HEK293 (cell line): ENCODE data around the gene DNTTIP2.
A peak's percentile ranks its signal among the peaks of the same experiment; 100 is the strongest.

Experiments
- CTCF ChIA-PET: fragments of 350-600 bp; formaldehyde crosslinking; extraction: SDS; loops from one replicate; lab custom pipeline; 2021; ENCODE audit warnings: antibody characterized with exemption; lab: Yijun Ruan, JAX
- POLR2A ChIA-PET: fragments of 300-600 bp; formaldehyde crosslinking; extraction: SDS; loops from one replicate; lab custom pipeline; 2020; ENCODE audit warnings: antibody characterized with exemption, inconsistent platforms; lab: Yijun Ruan, JAX
- H3K27ac ChIP-seq: fragments of 200-500 bp; sonication (Bioruptor generic); 2 replicates; pipeline ENCODE4 v1.5.1; 2014; ENCODE audit warnings: low read depth, low read length, control low read depth, inconsistent platforms; ENCODE audit errors: extremely low read depth
- H3K36me3 ChIP-seq, 2 experiments: fragments of 200-500 bp in 1 of 2; sonication (Bioruptor generic) in 1 of 2; 1 replicate in 1 of 2; 2 replicates in 1 of 2; pipeline ENCODE4 v1.5.1; 2014 to 2017; ENCODE audit warnings: inconsistent platforms in 2 of 2, low read length in 2 of 2; ENCODE audit not compliant: control insufficient read depth in 2 of 2, insufficient read depth in 1 of 2
- H3K4me1 ChIP-seq: fragments of 200-500 bp; sonication (Bioruptor generic); 2 replicates; pipeline ENCODE4 v1.5.1; 2014; ENCODE audit warnings: mild to moderate bottlenecking, low read length, inconsistent platforms; ENCODE audit not compliant: control insufficient read depth, insufficient read depth
- H3K4me3 ChIP-seq: 2 replicates; pipeline ENCODE4 v1.5.1; 2011; ENCODE audit warnings: low read depth, mild to moderate bottlenecking, control low read depth, low read length, moderate library complexity
- H3K9me3 ChIP-seq: fragments of 200-500 bp; sonication (Bioruptor generic); 2 replicates; pipeline ENCODE4 v1.5.1; 2014; ENCODE audit warnings: low read depth, low read length, inconsistent platforms; ENCODE audit not compliant: control insufficient read depth, insufficient read depth
- HOXA7 ChIP-seq: sonication (generic); formaldehyde crosslinking; IDR thresholded peaks from 2 replicates; pipeline ENCODE4 v1.8.1; 2022; ENCODE audit warnings: missing genetic modification reagents, borderline replicate concordance
- IKZF3 ChIP-seq: fragments of 450-650 bp; IDR thresholded peaks from 2 replicates; pipeline ENCODE4 v1.5.0; 2018; ENCODE audit warnings: missing biosample characterization, mild to moderate bottlenecking, missing genetic modification characterization, moderate library complexity
- KLF1 ChIP-seq: fragments of 450-650 bp; formaldehyde crosslinking; IDR thresholded peaks from 2 replicates; pipeline ENCODE4 v1.5.1; 2016; ENCODE audit warnings: missing biosample characterization, missing genetic modification characterization
- KLF8 ChIP-seq: fragments of 450-650 bp; formaldehyde crosslinking; IDR thresholded peaks from 2 replicates; pipeline ENCODE4 v1.5.1; 2016; ENCODE audit warnings: missing biosample characterization, missing genetic modification characterization
- SP3 ChIP-seq: fragments of 450-650 bp; formaldehyde crosslinking; IDR thresholded peaks from 2 replicates; pipeline ENCODE4 v1.5.1; 2016; ENCODE audit warnings: missing biosample characterization, missing genetic modification characterization
- TCF7L2 ChIP-seq: IDR thresholded peaks from 2 replicates; pipeline ENCODE4 v1.6.1; 2011; ENCODE audit warnings: low read depth, mild to moderate bottlenecking, inconsistent platforms, low read length, moderate library complexity, borderline replicate concordance
- ZBTB17 ChIP-seq: fragments of 450-650 bp; formaldehyde crosslinking; IDR thresholded peaks from 2 replicates; pipeline ENCODE4 v1.5.1; 2016; ENCODE audit warnings: missing biosample characterization, missing genetic modification characterization
- ZBTB48 ChIP-seq: fragments of 450-650 bp; formaldehyde crosslinking; IDR thresholded peaks from 2 replicates; pipeline ENCODE4 v1.5.1; 2016; ENCODE audit warnings: missing biosample characterization, missing genetic modification characterization
- ZBTB8A ChIP-seq: fragments of 450-650 bp; formaldehyde crosslinking; IDR thresholded peaks from 2 replicates; pipeline ENCODE4 v1.5.1; 2016; ENCODE audit warnings: missing biosample characterization, missing genetic modification characterization
- ZIC2 ChIP-seq: fragments of 450-650 bp; formaldehyde crosslinking; IDR thresholded peaks from 2 replicates; pipeline ENCODE4 v1.5.1; 2016; ENCODE audit warnings: missing biosample characterization, missing genetic modification characterization
- ZNF16 ChIP-seq: fragments of 450-650 bp; formaldehyde crosslinking; IDR thresholded peaks from 2 replicates; pipeline ENCODE4 v1.5.1; 2016; ENCODE audit warnings: low read depth, missing biosample characterization, missing genetic modification characterization
- ZNF175 ChIP-seq: fragments of 450-650 bp; formaldehyde crosslinking; IDR thresholded peaks from 2 replicates; pipeline ENCODE4 v1.5.1; 2016; ENCODE audit warnings: missing biosample characterization, missing genetic modification characterization
- ZNF239 ChIP-seq: fragments of 450-650 bp; formaldehyde crosslinking; IDR thresholded peaks from 2 replicates; pipeline ENCODE4 v1.5.1; 2016; ENCODE audit warnings: missing biosample characterization, missing genetic modification characterization
- ZNF311 ChIP-seq: fragments of 450-650 bp; formaldehyde crosslinking; IDR thresholded peaks from 2 replicates; pipeline ENCODE4 v1.5.1; 2017; ENCODE audit warnings: missing biosample characterization, missing genetic modification characterization, borderline replicate concordance
- ZNF335 ChIP-seq: fragments of 450-650 bp; formaldehyde crosslinking; conservative IDR thresholded peaks from 2 replicates; pipeline ENCODE4 v1.5.1; 2016; ENCODE audit warnings: missing biosample characterization, missing genetic modification characterization
- ZNF561 ChIP-seq: fragments of 450-650 bp; IDR thresholded peaks from 2 replicates; pipeline ENCODE4 v1.5.1; 2018; ENCODE audit warnings: missing biosample characterization, missing genetic modification characterization, borderline replicate concordance
- ZNF600 ChIP-seq: fragments of 450-650 bp; formaldehyde crosslinking; IDR thresholded peaks from 2 replicates; pipeline ENCODE4 v1.5.1; 2016; ENCODE audit warnings: missing biosample characterization, missing genetic modification characterization
- ZNF623 ChIP-seq: fragments of 450-650 bp; formaldehyde crosslinking; IDR thresholded peaks from 2 replicates; pipeline ENCODE4 v1.5.1; 2016; ENCODE audit warnings: missing biosample characterization, missing genetic modification characterization
- ZSCAN30 ChIP-seq: fragments of 450-650 bp; IDR thresholded peaks from 2 replicates; pipeline ENCODE4 v1.5.1; 2018; ENCODE audit warnings: missing biosample characterization, mild to moderate bottlenecking, missing genetic modification characterization, moderate library complexity
- TF ChIP-seq, protein P1 (sequence below): fragments of 450-650 bp; formaldehyde crosslinking; optimal IDR thresholded peaks from 2 replicates; pipeline ENCODE3; 2016; ENCODE audit warnings: missing biosample characterization, mild to moderate bottlenecking, missing genetic modification characterization
- TF ChIP-seq, protein P2 (sequence below): fragments of 450-650 bp; formaldehyde crosslinking; IDR thresholded peaks from 2 replicates; pipeline ENCODE4 v1.5.1; 2016; ENCODE audit warnings: missing biosample characterization, missing genetic modification characterization
- TF ChIP-seq, protein P3 (sequence below): fragments of 450-650 bp; IDR thresholded peaks from 2 replicates; pipeline ENCODE4 v1.5.1; 2018; ENCODE audit warnings: missing biosample characterization, missing genetic modification characterization
- TF ChIP-seq, protein P4 (sequence below): fragments of 450-650 bp; formaldehyde crosslinking; IDR thresholded peaks from 2 replicates; pipeline ENCODE4 v1.5.1; 2016; ENCODE audit warnings: missing biosample characterization, missing genetic modification characterization
- TF ChIP-seq, protein P5 (sequence below): sonication (generic); formaldehyde crosslinking; IDR thresholded peaks from 2 replicates; pipeline ENCODE4 v1.8.1; 2022; ENCODE audit warnings: mild to moderate bottlenecking, moderate library complexity, missing genetic modification reagents

DNTTIP2 gene

DNA sequence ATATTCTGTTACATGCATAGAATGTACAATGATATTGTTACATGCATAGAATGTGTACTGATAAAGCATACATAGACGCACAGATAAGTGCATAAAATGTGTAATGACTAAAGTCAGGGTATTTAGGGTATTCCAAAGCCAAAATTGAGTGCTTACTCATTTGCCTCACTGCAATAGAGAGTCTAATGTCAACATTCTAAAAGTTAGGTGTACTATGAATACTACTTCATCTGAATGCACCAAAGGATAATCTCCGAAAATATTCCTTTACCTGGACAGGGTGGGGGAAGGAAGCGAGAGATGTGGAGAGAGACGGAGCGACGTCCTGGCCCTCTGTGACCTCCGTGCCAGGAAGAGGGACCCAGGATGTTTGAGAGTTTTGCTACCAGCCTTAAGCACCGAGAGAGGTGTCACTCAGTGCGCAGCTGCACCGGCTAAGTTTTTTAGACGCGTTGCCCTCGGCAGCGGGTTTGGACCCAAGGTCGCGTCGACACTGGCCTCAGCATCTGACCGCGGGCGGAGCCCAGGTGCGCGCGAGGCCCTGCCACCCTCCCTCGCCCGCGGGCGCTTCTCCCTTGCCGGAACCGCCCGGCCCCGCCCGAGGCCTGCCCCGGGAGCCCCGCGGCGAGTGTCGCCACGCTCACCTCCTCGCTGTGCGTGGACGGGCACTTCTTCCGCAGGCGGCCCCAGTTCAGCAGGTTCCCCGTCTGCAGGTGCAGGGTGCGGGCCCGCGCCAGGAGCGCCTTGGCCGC lies 29.6 kb upstream of the DNTTIP2 start:
- Histone ChIP-seq H3K4me1 (peaks cover 25% of the 10 kb centered on the region), H3K9me3 (no peaks in the 10 kb centered on the region), H3K4me3 (peak overlapping the region; percentile 87), H3K36me3 (no peaks in the 10 kb centered on the region), H3K27ac (peak overlapping the region; percentile 93)
- TF ChIP-seq, protein P1, sequence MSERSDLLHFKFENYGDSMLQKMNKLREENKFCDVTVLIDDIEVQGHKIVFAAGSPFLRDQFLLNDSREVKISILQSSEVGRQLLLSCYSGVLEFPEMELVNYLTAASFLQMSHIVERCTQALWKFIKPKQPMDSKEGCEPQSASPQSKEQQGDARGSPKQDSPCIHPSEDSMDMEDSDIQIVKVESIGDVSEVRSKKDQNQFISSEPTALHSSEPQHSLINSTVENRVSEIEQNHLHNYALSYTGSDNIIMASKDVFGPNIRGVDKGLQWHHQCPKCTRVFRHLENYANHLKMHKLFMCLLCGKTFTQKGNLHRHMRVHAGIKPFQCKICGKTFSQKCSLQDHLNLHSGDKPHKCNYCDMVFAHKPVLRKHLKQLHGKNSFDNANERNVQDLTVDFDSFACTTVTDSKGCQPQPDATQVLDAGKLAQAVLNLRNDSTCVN (tag by site-specific recombination) = peak; percentile 72
- peak; percentile 17; the same call in 1 of the 2 replicates for TF ChIP-seq ZNF600
- TF ChIP-seq, protein P2, sequence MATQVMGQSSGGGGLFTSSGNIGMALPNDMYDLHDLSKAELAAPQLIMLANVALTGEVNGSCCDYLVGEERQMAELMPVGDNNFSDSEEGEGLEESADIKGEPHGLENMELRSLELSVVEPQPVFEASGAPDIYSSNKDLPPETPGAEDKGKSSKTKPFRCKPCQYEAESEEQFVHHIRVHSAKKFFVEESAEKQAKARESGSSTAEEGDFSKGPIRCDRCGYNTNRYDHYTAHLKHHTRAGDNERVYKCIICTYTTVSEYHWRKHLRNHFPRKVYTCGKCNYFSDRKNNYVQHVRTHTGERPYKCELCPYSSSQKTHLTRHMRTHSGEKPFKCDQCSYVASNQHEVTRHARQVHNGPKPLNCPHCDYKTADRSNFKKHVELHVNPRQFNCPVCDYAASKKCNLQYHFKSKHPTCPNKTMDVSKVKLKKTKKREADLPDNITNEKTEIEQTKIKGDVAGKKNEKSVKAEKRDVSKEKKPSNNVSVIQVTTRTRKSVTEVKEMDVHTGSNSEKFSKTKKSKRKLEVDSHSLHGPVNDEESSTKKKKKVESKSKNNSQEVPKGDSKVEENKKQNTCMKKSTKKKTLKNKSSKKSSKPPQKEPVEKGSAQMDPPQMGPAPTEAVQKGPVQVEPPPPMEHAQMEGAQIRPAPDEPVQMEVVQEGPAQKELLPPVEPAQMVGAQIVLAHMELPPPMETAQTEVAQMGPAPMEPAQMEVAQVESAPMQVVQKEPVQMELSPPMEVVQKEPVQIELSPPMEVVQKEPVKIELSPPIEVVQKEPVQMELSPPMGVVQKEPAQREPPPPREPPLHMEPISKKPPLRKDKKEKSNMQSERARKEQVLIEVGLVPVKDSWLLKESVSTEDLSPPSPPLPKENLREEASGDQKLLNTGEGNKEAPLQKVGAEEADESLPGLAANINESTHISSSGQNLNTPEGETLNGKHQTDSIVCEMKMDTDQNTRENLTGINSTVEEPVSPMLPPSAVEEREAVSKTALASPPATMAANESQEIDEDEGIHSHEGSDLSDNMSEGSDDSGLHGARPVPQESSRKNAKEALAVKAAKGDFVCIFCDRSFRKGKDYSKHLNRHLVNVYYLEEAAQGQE (tag by site-specific recombination) = no peak
- peak; percentile 16; the same call in 1 of the 2 replicates for TF ChIP-seq ZSCAN30 (tag by site-specific recombination)
- TF ChIP-seq, protein P3, sequence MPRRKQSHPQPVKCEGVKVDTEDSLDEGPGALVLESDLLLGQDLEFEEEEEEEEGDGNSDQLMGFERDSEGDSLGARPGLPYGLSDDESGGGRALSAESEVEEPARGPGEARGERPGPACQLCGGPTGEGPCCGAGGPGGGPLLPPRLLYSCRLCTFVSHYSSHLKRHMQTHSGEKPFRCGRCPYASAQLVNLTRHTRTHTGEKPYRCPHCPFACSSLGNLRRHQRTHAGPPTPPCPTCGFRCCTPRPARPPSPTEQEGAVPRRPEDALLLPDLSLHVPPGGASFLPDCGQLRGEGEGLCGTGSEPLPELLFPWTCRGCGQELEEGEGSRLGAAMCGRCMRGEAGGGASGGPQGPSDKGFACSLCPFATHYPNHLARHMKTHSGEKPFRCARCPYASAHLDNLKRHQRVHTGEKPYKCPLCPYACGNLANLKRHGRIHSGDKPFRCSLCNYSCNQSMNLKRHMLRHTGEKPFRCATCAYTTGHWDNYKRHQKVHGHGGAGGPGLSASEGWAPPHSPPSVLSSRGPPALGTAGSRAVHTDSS (tag by site-specific recombination) = no peak
- TF ChIP-seq, protein P4, sequence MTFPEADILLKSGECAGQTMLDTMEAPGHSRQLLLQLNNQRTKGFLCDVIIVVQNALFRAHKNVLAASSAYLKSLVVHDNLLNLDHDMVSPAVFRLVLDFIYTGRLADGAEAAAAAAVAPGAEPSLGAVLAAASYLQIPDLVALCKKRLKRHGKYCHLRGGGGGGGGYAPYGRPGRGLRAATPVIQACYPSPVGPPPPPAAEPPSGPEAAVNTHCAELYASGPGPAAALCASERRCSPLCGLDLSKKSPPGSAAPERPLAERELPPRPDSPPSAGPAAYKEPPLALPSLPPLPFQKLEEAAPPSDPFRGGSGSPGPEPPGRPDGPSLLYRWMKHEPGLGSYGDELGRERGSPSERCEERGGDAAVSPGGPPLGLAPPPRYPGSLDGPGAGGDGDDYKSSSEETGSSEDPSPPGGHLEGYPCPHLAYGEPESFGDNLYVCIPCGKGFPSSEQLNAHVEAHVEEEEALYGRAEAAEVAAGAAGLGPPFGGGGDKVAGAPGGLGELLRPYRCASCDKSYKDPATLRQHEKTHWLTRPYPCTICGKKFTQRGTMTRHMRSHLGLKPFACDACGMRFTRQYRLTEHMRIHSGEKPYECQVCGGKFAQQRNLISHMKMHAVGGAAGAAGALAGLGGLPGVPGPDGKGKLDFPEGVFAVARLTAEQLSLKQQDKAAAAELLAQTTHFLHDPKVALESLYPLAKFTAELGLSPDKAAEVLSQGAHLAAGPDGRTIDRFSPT = peak; percentile 60; the same call in 1 of the 2 replicates
- no peak for TF ChIP-seq ZNF623 (tag by site-specific recombination)
- 0 out of 2 replicates have a peak, but pooled peaks have one; percentile 11 for TF ChIP-seq SP3 (tag by site-specific recombination)
- TF ChIP-seq KLF8 (tag by site-specific recombination) = peak; percentile 12; the same call in 1 of the 2 replicates
- peak; percentile 73 for TF ChIP-seq KLF1 (tag by site-specific recombination)
- TF ChIP-seq ZBTB48 (tag by site-specific recombination) = peak; percentile 54; the same call in 1 of the 2 replicates
- peak; percentile 70 for TF ChIP-seq ZNF335 (tag by site-specific recombination)
- ChIA-PET POLR2A (interaction anchor here (1.4 kb wide), 1 partner anchor 29 kb away, joined by 6 read pairs; the partner anchor contains the start of gene DNTTIP2), CTCF (interaction anchor here (0.6 to 2.2 kb wide), 15 partner anchors 12 to 896 kb away, joined by 3 to 20 read pairs (median 3); partner anchors contain the start of gene FNBP1L)

DNA sequence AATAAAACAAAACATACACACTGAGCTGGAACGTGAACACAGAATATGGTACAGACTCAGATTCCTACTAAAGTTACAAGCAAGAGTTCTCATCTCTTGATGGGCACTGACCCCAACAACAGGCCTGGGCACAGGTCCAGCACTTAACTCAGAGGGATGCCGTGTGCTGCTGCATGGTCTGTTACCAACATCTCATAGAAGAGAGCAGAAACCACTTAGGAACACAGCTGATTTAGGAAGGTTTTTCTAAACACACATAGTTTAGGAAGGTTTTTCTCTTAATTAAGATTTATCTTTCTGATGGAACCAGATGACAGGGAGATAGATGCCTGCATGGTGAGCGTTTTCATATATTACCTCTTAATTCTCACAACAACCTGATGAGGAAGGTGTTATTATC lies 28.7 kb upstream of the DNTTIP2 start:
- Histone ChIP-seq H3K36me3 (no peaks in the 10 kb centered on the region), H3K4me3 (peak overlapping the region; percentile 87; the same call in 1 of the 2 replicates), H3K27ac (no peak overlapping the region), H3K4me1 (peaks cover 25% of the 10 kb centered on the region), H3K9me3 (no peaks in the 10 kb centered on the region)
- POLR2A ChIA-PET = no interaction called here
- CTCF ChIA-PET = interaction anchor here (0.6 to 1.2 kb wide), 4 partner anchors 21 to 460 kb away, joined by 3 to 4 read pairs (median 3); partner anchors contain the start of gene FNBP1L
- TF ChIP-seq ZNF16 (tag by site-specific recombination) = no peak
- TF ChIP-seq IKZF3 = peak; percentile 68
- 0 out of 2 replicates have a peak, but pooled peaks have one; percentile 13 for TF ChIP-seq ZSCAN30 (tag by site-specific recombination)
- no peak for TF ChIP-seq TCF7L2
- 0 out of 2 replicates have a peak, but pooled peaks have one; percentile 25 for TF ChIP-seq ZIC2
- TF ChIP-seq ZNF175 = no peak
- TF ChIP-seq, protein P5, sequence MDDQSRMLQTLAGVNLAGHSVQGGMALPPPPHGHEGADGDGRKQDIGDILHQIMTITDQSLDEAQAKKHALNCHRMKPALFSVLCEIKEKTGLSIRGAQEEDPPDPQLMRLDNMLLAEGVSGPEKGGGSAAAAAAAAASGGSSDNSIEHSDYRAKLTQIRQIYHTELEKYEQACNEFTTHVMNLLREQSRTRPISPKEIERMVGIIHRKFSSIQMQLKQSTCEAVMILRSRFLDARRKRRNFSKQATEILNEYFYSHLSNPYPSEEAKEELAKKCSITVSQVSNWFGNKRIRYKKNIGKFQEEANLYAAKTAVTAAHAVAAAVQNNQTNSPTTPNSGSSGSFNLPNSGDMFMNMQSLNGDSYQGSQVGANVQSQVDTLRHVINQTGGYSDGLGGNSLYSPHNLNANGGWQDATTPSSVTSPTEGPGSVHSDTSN = no peak
- TF ChIP-seq ZNF561 (tag by site-specific recombination) = 0 out of 2 replicates have a peak, but pooled peaks have one; percentile 25
- TF ChIP-seq ZNF239 = no peak
- peak; percentile 71 for TF ChIP-seq ZBTB17 (tag by site-specific recombination)
- TF ChIP-seq ZBTB8A = 0 out of 2 replicates have a peak, but pooled peaks have one; percentile 16
- no peak for TF ChIP-seq HOXA7 (CRISPR knock-in tag)
- TF ChIP-seq ZNF311 = no peak
